DOHH2 (cell line): ENCODE results near the gene KRTAP5-2.

Experiments
- CTCF ChIP-seq: fragments of 200-600 bp; sonication (generic); IDR thresholded peaks from one replicate; pipeline ENCODE4 v1.5.1; 2014; ENCODE audit warnings: antibody characterized with exemption, mild to moderate bottlenecking, low read depth, low read length; ENCODE audit not compliant: poor library complexity, severe bottlenecking
- EZH2phosphoT487 ChIP-seq: fragments of 200-600 bp; sonication (generic); IDR thresholded peaks from 2 replicates; pipeline ENCODE4 v1.6.1; 2017; ENCODE audit warnings: borderline replicate concordance, mild to moderate bottlenecking, antibody characterized with exemption, low read length, moderate library complexity, mixed read lengths

GRCh38 chr11:1639666-1640065 lies 41.6 kb upstream of the KRTAP5-2 start:
- no peak for TF ChIP-seq CTCF
- TF ChIP-seq EZH2phosphoT487 = no peak
